Posterior cingulate gyrus (tissue), 11 donors: ENCODE data around the gene NAGPA.

Source experiments
- DNase-seq, 10 donors: peaks; one replicate each; pipeline versions ENCODE4 v3.0.0 to v3.0.0-alpha.2; 2020 to 2021; ENCODE audit warnings: mixed read lengths in 3 of 10
- intact Hi-C: fragments of 100-400 bp; cut with DNase I; formaldehyde crosslinking; loops from one replicate; pipeline ENCODE4 v1.15.1; 2023

NAGPA gene

GRCh38 chr16:5032748-5033167, 977 bp downstream of the NAGPA start:
- intact Hi-C loops, result loop anchor here (5.0 to 10.0 kb wide), 2 partner anchors 40 to 188 kb away; partner anchors contain the start of genes ALG1, GLYR1 and UBN1
- peak in 1 of 10 donors; percentile 65 for DNase-seq

GRCh38 chr16:5031601-5032000, 2.1 kb downstream of the NAGPA start:
- intact Hi-C loops, result loop anchor here (5.0 to 10.0 kb wide), 2 partner anchors 41 to 187 kb away; partner anchors contain the start of genes ALG1, GLYR1 and UBN1
- peak in 3 of 10 donors; percentile 9 to 57 (median 42) for DNase-seq

- peak in 4 of 10 donors; percentile 1 to 72 (median 32) for DNase-seq
- intact Hi-C loops, result loop anchor here (5.0 to 10.0 kb wide), 2 partner anchors 42 to 186 kb away; partner anchors contain the start of genes ALG1, GLYR1 and UBN1
Measured at GRCh38 chr16:5030251-5030870, 3.4 kb downstream of the NAGPA start.

GRCh38 chr16:5028950-5029475, 4.7 kb downstream of the NAGPA start:
- intact Hi-C loops, result loop anchor here (5.0 kb wide), 1 partner anchor 72 kb away; the partner anchor contains the start of gene SEC14L5
- DNase-seq, result peak in 8 of 10 donors; percentile 50 to 94 (median 72)

GRCh38 chr16:5027575-5028235, 6.0 kb downstream of the NAGPA start:
- intact Hi-C loops, result loop anchor here (5.0 kb wide), 1 partner anchor 70 kb away; the partner anchor contains the start of gene SEC14L5
- peak in 5 of 10 donors; percentile 11 to 88 (median 80) for DNase-seq

GRCh38 chr16:5027086-5027485, 6.6 kb downstream of the NAGPA start:
- DNase-seq, result peak in 4 of 10 donors; percentile 2 to 85 (median 45)
- intact Hi-C loops, result loop anchor here (5.0 kb wide), 1 partner anchor 70 kb away; the partner anchor contains the start of gene SEC14L5

- intact Hi-C loops, result loop anchor here (5.0 kb wide), 1 partner anchor 69 kb away; the partner anchor contains the start of gene SEC14L5
- peak in 6 of 10 donors; percentile 1 to 78 (median 48) for DNase-seq
Measured at GRCh38 chr16:5026664-5027063, 7.1 kb downstream of the NAGPA start.

GRCh38 chr16:5025171-5025632, 8.5 kb downstream of the NAGPA start:
- intact Hi-C loops, result loop anchor here (5.0 kb wide), 1 partner anchor 68 kb away; the partner anchor contains the start of gene SEC14L5
- DNase-seq, result peak; percentile 71 to 97 (median 82)

GRCh38 chr16:5024632-5025031, 9.1 kb downstream of the NAGPA start:
- intact Hi-C loops, result loop anchor here (5.0 kb wide), 1 partner anchor 67 kb away; the partner anchor contains the start of gene SEC14L5
- no peak for DNase-seq

- intact Hi-C loops, result no loop called here
- no peak for DNase-seq
Measured at GRCh38 chr16:5022521-5022920, 11.2 kb downstream of the NAGPA start.

- DNase-seq, result peak in 9 of 10 donors; percentile 41 to 95 (median 82)
- intact Hi-C loops, result no loop called here
Measured at GRCh38 chr16:5020551-5020950, 13.2 kb downstream of the NAGPA start.

- DNase-seq, result no peak
- intact Hi-C loops, result no loop called here
Measured at GRCh38 chr16:5019775-5020174, 14.0 kb downstream of the NAGPA start.

- peak in 1 of 10 donors; percentile 37 for DNase-seq
- intact Hi-C loops, result no loop called here
Measured at GRCh38 chr16:5018793-5019192, 14.9 kb downstream of the NAGPA start.

GRCh38 chr16:5017678-5017969, 16.1 kb downstream of the NAGPA start:
- intact Hi-C loops, result no loop called here
- no peak for DNase-seq

GRCh38 chr16:5016967-5017677, 16.6 kb downstream of the NAGPA start:
- intact Hi-C loops, result no loop called here
- peak in 1 of 10 donors; percentile 46 for DNase-seq

GRCh38 chr16:5015887-5016286, 17.8 kb downstream of the NAGPA start:
- no peak for DNase-seq
- intact Hi-C loops, result no loop called here

GRCh38 chr16:5015351-5015750, 18.4 kb downstream of the NAGPA start:
- intact Hi-C loops, result no loop called here

GRCh38 chr16:5012887-5013286, 20.8 kb downstream of the NAGPA start:
- intact Hi-C loops, result no loop called here
- DNase-seq, result no peak

More at GRCh38 chr16:5015351-5015750, 18.4 kb downstream of the NAGPA start:
- DNase-seq, result no peak

GRCh38 chr16:5011637-5012036, 22.1 kb downstream of the NAGPA start:
- intact Hi-C loops, result no loop called here
- DNase-seq, result no peak
